Activated CD4-positive, alpha-beta T cell treated with anti-CD3 and anti-CD28 coated beads for 36 hours (primary cell): ENCODE data around the gene PLEKHF1. TPM values are rescaled to one million over a fixed set of nuclear protein-coding genes. Genes with fewer than 3 reads are reported as not detected.
A peak's percentile ranks its signal among the peaks of the same experiment; 100 is the strongest.

Source experiments
- ATAC-seq: fragments of 200-7000 bp; cut with Tn5 transposase; one replicate; pipeline ENCODE4 v1.10.0; 2021; ENCODE audit warnings: mild to moderate bottlenecking, moderate library complexity
- CTCF ChIA-PET: fragments of 350-600 bp; sonication (Branson Sonifier 250); formaldehyde crosslinking; loops from one replicate; lab custom pipeline; 2021; ENCODE audit warnings: antibody characterized with exemption; lab: Charles Lee
- POLR2A ChIA-PET: fragments of 350-600 bp; sonication (Branson Sonifier 250); formaldehyde crosslinking; loops from one replicate; lab custom pipeline; 2021; ENCODE audit warnings: antibody characterized with exemption, inconsistent platforms; lab: Charles Lee
- DNase-seq: peaks from one replicate; pipeline ENCODE4 v3.0.0-alpha.2; 2020
- H3K27ac Mint-ChIP-seq: one replicate; pipeline ENCODE4 v1.8.0; 2021; ENCODE audit warnings: mixed read lengths
- H3K27me3 Mint-ChIP-seq: one replicate; pipeline ENCODE4 v1.8.0; 2021; ENCODE audit warnings: mixed read lengths
- H3K36me3 Mint-ChIP-seq: one replicate; pipeline ENCODE4 v1.8.0; 2021; ENCODE audit warnings: low read depth, mixed read lengths
- H3K4me1 Mint-ChIP-seq: one replicate; pipeline ENCODE4 v1.8.0; 2021; ENCODE audit warnings: mixed read lengths
- H3K4me3 Mint-ChIP-seq: one replicate; pipeline ENCODE4 v1.8.0; 2021; ENCODE audit warnings: mild to moderate bottlenecking, moderate library complexity, mixed read lengths
- H3K9me3 Mint-ChIP-seq: one replicate; pipeline ENCODE4 v1.8.0; 2021; ENCODE audit warnings: low read depth, mixed read lengths
- intact Hi-C, 2 experiments: fragments of 100-400 bp; cut with DNase I in 1 of 2; cut with micrococcal nuclease in 1 of 2; formaldehyde crosslinking; loops; one replicate each; pipeline versions ENCODE4 v1.14.2 to v1.15.1; 2022 to 2024; cut with DNase I, micrococcal nuclease
- total RNA-seq, 2 experiments: library from RNA; stranded (reverse); gene quantifications; one replicate each; pipeline ENCODE4 v1.2.3, GENCODE V29; 2021

The PLEKHF1 gene
- total RNA-seq, 2 experiments from 2014 or later = 25.4 to 26.6 TPM

DNA sequence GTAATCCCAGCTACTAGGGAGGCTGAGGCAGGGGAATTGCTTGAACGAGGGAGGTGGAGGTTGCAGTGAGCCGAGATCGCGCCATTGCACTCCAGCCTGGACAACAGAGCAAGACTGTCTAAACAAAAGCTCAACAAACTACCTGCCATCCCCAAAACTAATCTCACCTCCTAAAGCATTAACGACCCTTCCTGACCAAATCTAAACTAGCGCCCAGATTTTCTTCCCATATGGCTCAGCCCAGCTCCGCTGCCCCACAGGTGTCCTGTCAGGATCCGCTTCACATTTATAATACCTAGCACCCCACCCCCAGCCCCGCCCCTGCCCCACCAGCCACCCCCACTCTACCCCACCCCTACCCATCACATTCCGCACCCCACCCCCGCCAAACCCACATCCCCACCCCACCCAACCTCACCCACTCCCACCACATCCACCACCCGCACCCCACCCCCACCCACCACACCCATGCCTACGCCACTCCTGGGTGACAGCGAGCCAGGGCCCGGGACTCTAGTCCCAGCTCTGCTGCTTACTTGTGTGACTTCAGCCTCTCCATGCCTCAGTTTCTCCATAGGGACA is 49.2 kb downstream of the PLEKHF1 start:
- no peaks in the 10 kb centered on the region for H3K27me3 Mint-ChIP-seq
- ChIA-PET POLR2A (interaction anchor here (0.5 to 2.0 kb wide), 4 partner anchors 9 to 122 kb away, joined by 3 to 7 read pairs (median 4); partner anchors contain the start of gene PLEKHF1), CTCF (interaction anchor here (0.7 to 7.3 kb wide), 11 partner anchors 10 to 115 kb away, joined by 3 to 130 read pairs (median 5); partner anchors contain the start of genes PLEKHF1 and POP4)
- peaks cover 57% of the 10 kb centered on the region for H3K4me1 Mint-ChIP-seq
- H3K27ac Mint-ChIP-seq = peak overlapping the region; percentile 91
- no peaks in the 10 kb centered on the region for H3K9me3 Mint-ChIP-seq
- peaks cover 19% of the 10 kb centered on the region for H3K36me3 Mint-ChIP-seq
- ATAC-seq (peak; percentile 29), DNase-seq (peak; percentile 66)
- H3K4me3 Mint-ChIP-seq = peak overlapping the region; percentile 92
- intact Hi-C loops = loop anchor here in 1 of 2 experiments (1.0 to 2.0 kb wide), 3 partner anchors 9 to 502 kb away; partner anchors contain the start of gene UQCRFS1

DNA sequence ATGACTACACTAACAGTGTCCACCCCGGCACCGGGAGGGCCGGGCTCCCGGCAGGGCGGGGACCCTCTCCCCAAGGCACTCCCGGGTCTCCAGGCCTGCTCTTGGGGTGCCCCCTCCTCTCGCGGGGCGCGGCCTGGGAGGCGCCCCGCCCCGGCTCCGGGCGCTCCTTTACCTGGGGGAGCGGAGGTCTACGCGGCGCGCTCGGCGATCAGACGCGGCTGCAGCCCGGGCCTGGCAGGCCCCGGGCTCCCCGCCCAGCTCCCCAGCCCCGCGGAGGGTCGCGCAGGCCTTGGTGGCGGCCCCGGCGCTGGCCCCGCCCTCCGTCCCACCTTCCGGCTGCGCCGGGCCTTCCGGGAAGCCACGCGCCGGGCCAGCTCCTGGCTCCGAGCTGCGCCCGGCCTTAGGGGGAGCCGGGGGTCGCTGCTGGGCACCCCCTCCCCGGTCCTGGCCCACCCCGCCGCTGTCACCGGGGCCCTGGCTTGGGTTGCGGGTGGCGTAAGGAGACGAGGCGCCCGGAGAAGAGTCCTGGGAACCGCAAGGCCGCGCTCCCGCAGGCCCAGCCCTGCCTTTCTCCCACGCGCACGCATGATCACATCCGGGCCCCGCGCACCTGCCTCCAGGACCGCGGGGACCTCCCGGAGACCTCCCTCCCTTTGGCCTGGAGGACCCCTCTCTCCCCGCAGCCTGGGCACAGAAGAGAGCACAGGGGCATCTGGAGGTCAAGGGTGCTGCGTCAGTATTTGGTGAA is 49.9 kb downstream of the PLEKHF1 start, which contains the start of gene C19orf12:
Gene C19orf12 (minus strand): TSS at position 309 of the 748 bp plus-strand sequence. CDS start 6,848 bp downstream, outside the sequence.
- H3K9me3 Mint-ChIP-seq = no peaks in the 10 kb centered on the region
- peaks cover 19% of the 10 kb centered on the region for H3K36me3 Mint-ChIP-seq
- no peaks in the 10 kb centered on the region for H3K27me3 Mint-ChIP-seq
- intact Hi-C loops = loop anchor here (1.0 to 2.0 kb wide), 8 partner anchors 10 to 502 kb away; partner anchors contain the start of genes CCNE1 (in 1 of the 2), PLEKHF1 (in 1 of the 2), POP4 (in 1 of the 2) and UQCRFS1 (in 1 of the 2)
- peak; percentile 56 for ATAC-seq
- peak within 1 kb of the TSS; percentile 99 for H3K27ac Mint-ChIP-seq
- ChIA-PET CTCF (interaction anchor here (0.7 to 7.3 kb wide), 12 partner anchors 11 to 111 kb away, joined by 3 to 130 read pairs (median 18); partner anchors contain the start of genes PLEKHF1 and POP4), POLR2A (interaction anchor here (0.6 to 2.0 kb wide), 2 partner anchors 36 to 50 kb away, joined by 3 to 4 read pairs; partner anchors contain the start of gene PLEKHF1)
- DNase-seq = peak; percentile 82
- peak within 1 kb of the TSS; percentile 92 for H3K4me3 Mint-ChIP-seq
- peaks cover 52% of the 10 kb centered on the region for H3K4me1 Mint-ChIP-seq

DNA sequence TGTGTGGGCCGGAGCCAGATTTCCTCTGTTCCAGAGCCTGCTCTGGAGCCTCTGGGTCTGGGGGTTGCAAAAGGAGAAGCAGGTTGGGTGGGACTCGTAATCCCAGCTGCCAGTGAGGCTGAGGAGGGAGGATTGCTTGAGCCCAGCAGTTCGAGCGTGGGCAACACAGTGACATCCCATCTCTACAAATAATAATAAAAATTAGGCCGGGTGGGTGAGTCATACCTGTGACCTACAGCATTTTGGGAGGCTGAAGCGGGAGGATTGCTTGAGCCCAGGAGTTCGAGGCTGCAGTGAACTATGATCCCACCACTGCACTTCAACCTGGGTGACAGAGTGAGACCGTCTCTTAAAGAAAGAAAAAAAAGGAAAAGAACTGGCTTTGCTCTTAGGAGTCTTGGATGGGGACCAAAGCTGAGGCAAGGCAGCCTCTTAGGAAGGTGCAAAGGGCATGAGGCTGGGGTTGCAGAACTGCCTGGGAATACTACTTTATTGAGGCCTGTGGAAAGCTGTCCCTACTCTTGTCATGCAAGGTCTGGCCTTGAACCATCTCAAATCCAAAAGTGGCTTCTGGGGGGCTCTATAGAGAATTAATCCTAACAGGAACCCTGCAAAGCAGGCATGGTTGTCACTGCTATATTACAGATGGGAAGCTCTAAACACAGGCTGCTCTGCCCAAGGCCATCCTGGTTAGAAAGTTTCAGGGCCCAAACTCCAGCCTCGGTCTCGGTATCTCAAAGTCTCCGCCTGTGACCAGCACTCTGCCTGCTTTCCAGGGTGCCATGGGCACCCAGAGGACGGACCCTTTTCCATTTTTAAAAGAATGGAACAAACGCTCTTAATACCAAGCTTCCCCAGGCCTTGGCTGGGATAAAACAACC is 50.7 kb downstream of the PLEKHF1 start:
- ATAC-seq = peak; percentile 10
- Mint-ChIP-seq H3K4me3 (peak overlapping the region; percentile 92), H3K9me3 (no peaks in the 10 kb centered on the region), H3K36me3 (peaks cover 16% of the 10 kb centered on the region), H3K4me1 (peaks cover 44% of the 10 kb centered on the region), H3K27ac (peak overlapping the region; percentile 99), H3K27me3 (no peaks in the 10 kb centered on the region)
- no peak for DNase-seq
- intact Hi-C loops = loop anchor here (1.0 to 2.0 kb wide), 12 partner anchors 22 to 503 kb away; partner anchors contain the start of genes POP4 (in 2 of the 2), CCNE1 (in 1 of the 2), PLEKHF1 (in 1 of the 2) and UQCRFS1 (in 1 of the 2)
- POLR2A ChIA-PET = interaction anchor here (0.5 to 2.0 kb wide), 6 partner anchors 51 to 507 kb away, joined by 3 to 6 read pairs (median 4); partner anchors contain the start of genes PLEKHF1 and POP4
- CTCF ChIA-PET = interaction anchor here (0.6 to 7.3 kb wide), 35 partner anchors 8 to 761 kb away, joined by 3 to 130 read pairs (median 6); partner anchors contain the start of genes PLEKHF1 and POP4

DNA sequence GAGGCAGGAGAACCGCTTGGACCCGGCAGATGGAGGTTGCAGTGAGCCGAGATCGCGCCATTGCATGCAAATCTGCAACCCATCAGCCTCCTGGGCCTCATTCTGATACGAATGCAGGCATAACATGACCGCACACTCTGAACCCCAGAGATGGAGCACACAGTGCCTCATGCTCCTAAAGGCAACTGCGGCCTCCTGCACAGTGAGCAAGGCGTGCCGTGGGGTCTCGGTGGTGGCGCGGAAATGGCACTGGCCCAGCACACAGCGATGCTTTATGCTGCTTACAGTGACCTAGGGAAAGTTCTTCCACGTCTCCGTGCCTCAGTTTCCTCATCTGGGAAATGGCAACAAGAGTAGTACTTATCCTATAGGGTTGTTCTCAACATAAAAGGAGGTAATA is 51.8 kb downstream of the PLEKHF1 start:
- no peaks in the 10 kb centered on the region for H3K9me3 Mint-ChIP-seq
- CTCF ChIA-PET = interaction anchor here (0.7 to 7.3 kb wide), 27 partner anchors 9 to 762 kb away, joined by 3 to 130 read pairs (median 6); partner anchors contain the start of genes PLEKHF1 and POP4
- H3K27me3 Mint-ChIP-seq = no peaks in the 10 kb centered on the region
- DNase-seq = no peak
- no peak for ATAC-seq
- no peak overlapping the region for H3K4me3 Mint-ChIP-seq
- peaks cover 14% of the 10 kb centered on the region for H3K36me3 Mint-ChIP-seq
- H3K27ac Mint-ChIP-seq = no peak overlapping the region
- POLR2A ChIA-PET = interaction anchor here (0.6 to 1.5 kb wide), 2 partner anchors 111 to 478 kb away, joined by 3 to 6 read pairs; partner anchors contain the start of gene POP4
- intact Hi-C loops = loop anchor here in 1 of 2 experiments (2.0 kb wide), 1 partner anchor 188 kb away; no protein-coding TSS in a partner anchor
- peaks cover 33% of the 10 kb centered on the region for H3K4me1 Mint-ChIP-seq

DNA sequence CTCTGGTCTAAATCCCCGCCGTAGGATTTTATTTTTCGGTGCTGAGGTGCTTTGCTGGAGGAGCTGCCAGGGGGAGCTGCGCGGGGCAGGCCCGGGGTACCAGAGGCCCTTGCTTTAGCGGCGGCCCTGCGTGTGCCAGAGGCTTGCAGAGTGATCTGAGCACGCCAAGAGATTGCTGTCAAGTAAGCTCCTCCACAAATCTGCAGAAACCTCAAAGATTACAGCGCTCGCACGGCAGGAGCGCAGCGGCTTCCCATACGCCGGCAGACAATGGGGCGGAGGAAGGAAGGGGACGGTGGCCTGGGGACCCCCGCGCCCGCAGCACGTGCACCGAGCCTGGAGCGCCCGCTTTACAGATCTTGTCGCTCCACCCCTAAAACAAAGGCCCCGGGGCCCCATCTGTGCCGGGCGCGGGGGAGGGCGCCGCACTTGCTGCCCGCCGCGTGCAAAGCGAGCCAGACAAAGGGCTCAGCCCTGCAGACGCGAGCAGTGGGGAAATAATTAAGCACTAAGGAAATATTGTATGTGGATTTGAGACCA is 58.9 kb downstream of the PLEKHF1 start:
- H3K4me3 Mint-ChIP-seq = peak overlapping the region; percentile 31
- ATAC-seq = peak; percentile 71
- peaks cover 10% of the 10 kb centered on the region for H3K4me1 Mint-ChIP-seq
- H3K27me3 Mint-ChIP-seq = peaks cover 4% of the 10 kb centered on the region
- intact Hi-C loops = no loop called here
- H3K36me3 Mint-ChIP-seq = no peaks in the 10 kb centered on the region
- CTCF ChIA-PET = interaction anchor here (0.5 to 5.8 kb wide), 3 partner anchors 7 to 30 kb away, joined by 3 to 28 read pairs (median 3); partner anchors contain the start of gene C19orf12
- POLR2A ChIA-PET = no interaction called here
- H3K27ac Mint-ChIP-seq = no peak overlapping the region
- peak; percentile 55 for DNase-seq
- H3K9me3 Mint-ChIP-seq = no peaks in the 10 kb centered on the region

DNA sequence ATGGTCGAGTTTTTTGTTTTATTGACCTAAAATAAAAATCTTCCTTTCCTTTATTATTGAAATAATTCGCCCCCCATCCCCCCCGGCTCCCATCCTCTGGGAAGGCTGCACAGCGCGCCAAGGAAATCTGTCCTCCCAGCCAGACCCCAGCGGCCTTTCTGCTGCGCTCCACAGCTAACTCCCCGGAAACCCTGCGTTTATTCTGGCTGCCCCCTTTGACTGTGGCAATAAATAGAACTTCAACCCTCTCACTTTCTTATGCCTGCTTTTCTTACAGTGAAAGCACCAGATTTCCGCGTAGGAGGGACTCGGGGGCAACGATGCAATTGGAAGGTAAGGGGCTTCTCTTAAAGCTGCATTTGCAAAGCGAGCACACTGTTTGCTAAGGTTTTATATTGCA is 59.5 kb downstream of the PLEKHF1 start:
- Mint-ChIP-seq H3K27ac (no peak overlapping the region), H3K27me3 (peaks cover 4% of the 10 kb centered on the region), H3K4me3 (no peak overlapping the region), H3K9me3 (no peaks in the 10 kb centered on the region), H3K4me1 (peaks cover 10% of the 10 kb centered on the region), H3K36me3 (no peaks in the 10 kb centered on the region)
- intact Hi-C loops = no loop called here
- DNase-seq (no peak), ATAC-seq (no peak)
- POLR2A ChIA-PET = interaction anchor here (0.7 kb wide), 1 partner anchor 195 kb away, joined by 6 read pairs; no protein-coding TSS in a partner anchor
- CTCF ChIA-PET = interaction anchor here (1.2 to 5.8 kb wide), 3 partner anchors 9 to 118 kb away, joined by 3 to 28 read pairs (median 4); partner anchors contain the start of genes C19orf12 and POP4

Other genes with a start within 250 kb of the PLEKHF1 start
- not detected for gene VSTM2B, start 139.5 kb upstream of the PLEKHF1 start, total RNA-seq
- 100 to 1,000 TPM; 101 to 136 TPM for gene POP4, start 59.2 kb upstream of the PLEKHF1 start, total RNA-seq
- gene C19orf12, start 49.8 kb downstream of the PLEKHF1 start, total RNA-seq = 10 to 100 TPM; 26.7 to 35.7 TPM
- gene CCNE1, start 146.5 kb downstream of the PLEKHF1 start, total RNA-seq = 10 to 100 TPM; 29.4 to 30.4 TPM